Measurements from ENCODE around the gene FILIP1L.

Gene FILIP1L

DNA sequence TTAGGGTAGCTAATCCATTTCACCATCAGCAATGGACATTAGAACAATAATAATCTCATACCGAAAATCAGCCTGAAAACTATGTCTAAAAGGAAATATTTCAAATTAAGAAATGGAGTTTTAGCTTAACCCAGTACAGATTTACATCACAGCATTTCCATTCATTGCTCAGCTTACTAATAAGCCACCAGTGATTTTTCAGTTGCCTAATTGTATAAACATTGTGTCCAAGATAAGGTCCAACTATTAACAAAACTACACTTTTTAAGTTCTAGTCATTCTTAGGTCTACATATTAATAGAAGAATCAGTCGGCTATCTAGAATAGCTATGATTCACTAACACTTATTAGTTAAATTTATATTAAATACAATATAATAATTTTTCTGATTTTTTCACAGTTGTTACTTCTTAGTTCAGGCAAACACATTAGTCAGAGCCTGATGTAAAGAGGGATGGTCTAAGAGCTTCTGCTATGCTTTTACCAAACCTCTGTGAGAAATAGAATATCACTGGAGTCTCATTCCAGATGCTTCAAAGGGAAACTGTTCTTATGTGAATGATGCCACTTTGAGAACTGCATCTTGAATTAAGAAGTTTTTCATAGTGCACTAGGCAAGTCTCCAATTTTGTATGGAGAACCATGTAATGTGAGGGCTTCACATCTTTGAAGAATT is 222.6 kb downstream of the FILIP1L start:
- Histone ChIP-seq H3K27me3 (ENCODE audit: insufficient read depth, low read depth) (no peaks in the 10 kb centered on the region), H3K4me3 (IDR thresholded peaks at IDR 0.05; ENCODE audit: insufficient read depth, low read depth, low read length) (no peak overlapping the region), H3K36me3 (ENCODE audit: insufficient read depth) (no peaks in the 10 kb centered on the region), H3K4me1 (ENCODE audit: low read depth, poor library complexity, severe bottlenecking) (no peaks in the 10 kb centered on the region), H3K4me2 (no peak overlapping the region), H3K27ac (no peak overlapping the region), H3K79me2 (ENCODE audit: insufficient read depth, low read depth) (0 out of 2 replicates have a peak, but pooled peaks cover 5% of the 10 kb centered on the region), H4K20me1 (ENCODE audit: insufficient read depth) (no peaks in the 10 kb centered on the region), H3K9ac (no peak overlapping the region), H2AFZ (ENCODE audit: low read depth) (no peak overlapping the region)
- no peak for TF ChIP-seq CTCF (conservative IDR thresholded peaks at IDR 0.05; ENCODE audit: low read depth, low read length)

DNA sequence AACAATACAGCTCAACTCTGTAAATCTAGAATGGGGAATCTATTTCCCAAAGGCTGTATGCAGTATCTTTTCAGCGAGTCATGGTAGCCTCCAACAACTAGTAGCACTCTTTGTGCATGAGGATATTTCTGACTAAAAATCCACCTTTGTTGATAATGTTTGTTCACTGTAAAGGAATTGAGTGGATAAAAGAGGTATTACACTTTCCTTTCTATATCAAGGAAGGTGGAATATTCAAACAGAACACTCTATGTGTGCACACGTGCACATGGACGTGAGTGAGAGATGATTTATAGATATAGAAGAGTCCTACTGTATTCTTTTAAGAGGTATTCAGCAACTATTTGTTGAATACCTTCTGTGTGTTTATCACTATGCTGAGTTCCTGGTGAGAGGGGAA is 228.4 kb downstream of the FILIP1L start:
- H3K79me2 ChIP-seq (ENCODE audit: insufficient read depth, low read depth) = no peaks in the 10 kb centered on the region
- no peaks in the 10 kb centered on the region for H4K20me1 ChIP-seq (ENCODE audit: insufficient read depth)
- TF ChIP-seq CTCF (conservative IDR thresholded peaks at IDR 0.05; ENCODE audit: low read depth, low read length) = no peak
- no peak overlapping the region for H2AFZ ChIP-seq (ENCODE audit: low read depth)
- no peaks in the 10 kb centered on the region for H3K36me3 ChIP-seq (ENCODE audit: insufficient read depth)
- no peak overlapping the region for H3K4me3 ChIP-seq (IDR thresholded peaks at IDR 0.05; ENCODE audit: insufficient read depth, low read depth, low read length)
- H3K27ac ChIP-seq = no peak overlapping the region
- no peak overlapping the region for H3K4me2 ChIP-seq
- H3K4me1 ChIP-seq (ENCODE audit: low read depth, poor library complexity, severe bottlenecking) = no peaks in the 10 kb centered on the region
- H3K9ac ChIP-seq = no peak overlapping the region
- no peaks in the 10 kb centered on the region for H3K27me3 ChIP-seq (ENCODE audit: insufficient read depth, low read depth)

DNA sequence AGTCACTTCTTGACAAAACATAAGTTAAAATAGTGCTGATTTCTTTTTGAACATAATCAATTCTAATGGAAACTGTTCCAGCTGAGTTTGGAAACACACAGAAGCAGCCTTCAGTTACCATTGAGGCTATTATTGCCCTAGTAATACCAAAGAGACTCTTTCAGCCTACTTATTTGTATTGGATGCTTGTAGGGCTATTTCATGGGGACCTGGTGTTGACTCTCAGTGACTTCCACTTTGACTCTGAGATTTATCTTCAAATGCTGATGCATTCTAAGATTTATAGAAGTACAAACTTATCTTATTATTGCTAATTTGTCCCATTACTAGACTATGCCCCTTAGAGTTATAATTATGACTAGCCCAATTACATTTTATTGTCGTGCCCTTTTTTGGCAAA is 229.2 kb downstream of the FILIP1L start:
- Histone ChIP-seq H3K36me3 (ENCODE audit: insufficient read depth) (no peaks in the 10 kb centered on the region), H3K4me1 (ENCODE audit: low read depth, poor library complexity, severe bottlenecking) (no peaks in the 10 kb centered on the region), H3K4me2 (no peak overlapping the region), H3K27ac (no peak overlapping the region), H3K4me3 (IDR thresholded peaks at IDR 0.05; ENCODE audit: insufficient read depth, low read depth, low read length) (no peak overlapping the region), H3K9ac (no peak overlapping the region), H3K27me3 (ENCODE audit: insufficient read depth, low read depth) (no peaks in the 10 kb centered on the region), H3K79me2 (ENCODE audit: insufficient read depth, low read depth) (no peaks in the 10 kb centered on the region; the same call in 1 of the 2 replicates), H2AFZ (ENCODE audit: low read depth) (no peak overlapping the region), H4K20me1 (ENCODE audit: insufficient read depth) (no peaks in the 10 kb centered on the region)
- TF ChIP-seq CTCF (conservative IDR thresholded peaks at IDR 0.05; ENCODE audit: low read depth, low read length) = no peak

DNA sequence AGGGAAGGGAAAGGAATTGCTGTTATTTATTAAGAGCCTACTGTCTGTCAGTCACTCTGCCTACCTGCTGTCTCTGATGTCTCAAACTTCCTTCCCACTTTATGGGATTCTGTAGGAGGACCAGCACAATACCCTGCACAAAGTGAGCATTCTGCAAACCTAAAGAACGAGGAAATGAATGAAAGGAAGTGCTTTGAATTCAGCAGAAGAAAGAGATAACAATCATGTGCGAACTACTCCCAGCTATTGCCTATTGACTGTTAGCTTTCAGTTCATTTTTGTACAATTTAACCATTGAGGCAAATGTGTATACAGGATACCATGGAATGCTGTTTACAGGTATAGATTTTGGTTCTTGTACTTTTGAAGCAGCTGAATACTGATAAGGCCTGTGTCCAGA is 229.8 kb downstream of the FILIP1L start:
- Histone ChIP-seq H3K4me1 (ENCODE audit: low read depth, poor library complexity, severe bottlenecking) (no peaks in the 10 kb centered on the region), H2AFZ (ENCODE audit: low read depth) (no peak overlapping the region), H4K20me1 (ENCODE audit: insufficient read depth) (no peaks in the 10 kb centered on the region), H3K36me3 (ENCODE audit: insufficient read depth) (no peaks in the 10 kb centered on the region), H3K27me3 (ENCODE audit: insufficient read depth, low read depth) (no peaks in the 10 kb centered on the region), H3K27ac (no peak overlapping the region), H3K4me3 (IDR thresholded peaks at IDR 0.05; ENCODE audit: insufficient read depth, low read depth, low read length) (no peak overlapping the region), H3K4me2 (no peak overlapping the region), H3K79me2 (ENCODE audit: insufficient read depth, low read depth) (no peaks in the 10 kb centered on the region; the same call in 1 of the 2 replicates), H3K9ac (no peak overlapping the region)
- no peak for TF ChIP-seq CTCF (conservative IDR thresholded peaks at IDR 0.05; ENCODE audit: low read depth, low read length)
